Kidney epithelial cell (primary cell): ENCODE data around the gene SLC25A48. TPM values are rescaled to one million over a fixed set of nuclear protein-coding genes. Genes with fewer than 3 reads are reported as not detected.
"Not testable (repeated sequence)": the region's sequence is repeated elsewhere in the genome, so short reads cannot be mapped to it uniquely, and the experiment has no call there.

Experiments
- DNase-seq: peaks from one replicate; pipeline ENCODE4 v3.0.0-alpha.2; 2010; ENCODE audit warnings: low read depth
- H3K27me3 ChIP-seq: 2 replicates; pipeline ENCODE4 v1.6.0; 2011; ENCODE audit warnings: low read length; ENCODE audit not compliant: control insufficient read depth, insufficient read depth
- H3K36me3 ChIP-seq: 2 replicates; pipeline ENCODE4 v1.5.1; 2011; ENCODE audit warnings: low read length; ENCODE audit not compliant: control insufficient read depth, insufficient read depth
- H3K4me3 ChIP-seq: 2 replicates; pipeline ENCODE4 v1.5.1; 2011; ENCODE audit warnings: low read depth, mild to moderate bottlenecking, control low read depth, low read length
- CTCF ChIP-seq: IDR thresholded peaks from 2 replicates; pipeline ENCODE4 v1.5.1; 2011; ENCODE audit warnings: mild to moderate bottlenecking, moderate library complexity, low read length, control low read depth, inconsistent platforms; ENCODE audit not compliant: insufficient read depth, poor library complexity, severe bottlenecking
- total RNA-seq: library from RNA; depleted of rRNA; stranded (reverse); fragments of >200 nt; gene quantifications from 2 replicates; pipeline ENCODE4 v1.2.3, GENCODE V29; 2015

The SLC25A48 gene
- total RNA-seq, 1 donor from 2014 or later, result not detected

- Histone ChIP-seq H3K4me3 (no peak overlapping the region), H3K27me3 (peaks cover 50% of the 10 kb centered on the region), H3K36me3 (no peaks in the 10 kb centered on the region)
- DNase-seq, result no peak
- TF ChIP-seq CTCF, result no peak
These were observed 1.3 kb downstream of the SLC25A48 start for GRCh38 chr5:135835766-135836165.

GRCh38 chr5:135838395-135838794 is 3.9 kb downstream of the SLC25A48 start:
- not testable (repeated sequence) for DNase-seq

GRCh38 chr5:135839566-135839965 is 5.1 kb downstream of the SLC25A48 start:
- H3K27me3 ChIP-seq, result peaks cover 19% of the 10 kb centered on the region

More at GRCh38 chr5:135838395-135838794, 3.9 kb downstream of the SLC25A48 start:
- not testable (repeated sequence) for H3K4me3 ChIP-seq, H3K36me3 ChIP-seq
- peaks cover 30% of the 10 kb centered on the region for H3K27me3 ChIP-seq

GRCh38 chr5:135840959-135841358 is 6.5 kb downstream of the SLC25A48 start:
- no peak for DNase-seq
- TF ChIP-seq CTCF, result no peak
- Histone ChIP-seq H3K36me3 (no peaks in the 10 kb centered on the region), H3K27me3 (peaks cover 7% of the 10 kb centered on the region), H3K4me3 (no peak overlapping the region)

More at GRCh38 chr5:135839566-135839965, 5.1 kb downstream of the SLC25A48 start:
- no peak for DNase-seq
- no peak for TF ChIP-seq CTCF
- Histone ChIP-seq H3K4me3 (no peak overlapping the region), H3K36me3 (no peaks in the 10 kb centered on the region)

- no peaks in the 10 kb centered on the region for H3K36me3 ChIP-seq
- no peak for DNase-seq
- peaks cover 6% of the 10 kb centered on the region for H3K27me3 ChIP-seq
- no peak for TF ChIP-seq CTCF
- H3K4me3 ChIP-seq, result no peak overlapping the region
These were observed 8.3 kb downstream of the SLC25A48 start for GRCh38 chr5:135842737-135843136.

- no peak overlapping the region for H3K4me3 ChIP-seq
- no peak for TF ChIP-seq CTCF
- no peak for DNase-seq
- H3K36me3 ChIP-seq, result no peaks in the 10 kb centered on the region
- peaks cover 4% of the 10 kb centered on the region for H3K27me3 ChIP-seq
These were observed 9.3 kb downstream of the SLC25A48 start for GRCh38 chr5:135843571-135844337.
